Progenitor cell of endocrine pancreas (in vitro differentiated cells): ENCODE measurements around the gene GFRA4. TPM values are rescaled to one million over a fixed set of nuclear protein-coding genes. Genes with fewer than 3 reads are reported as not detected.

Experiments used
- DNase-seq: peaks from one replicate; pipeline ENCODE4 v3.0.0; 2021; ENCODE audit warnings: low spot score; ENCODE audit not compliant: unreplicated experiment
- H3K27ac Mint-ChIP-seq: 2 replicates; pipeline ENCODE4 v1.8.0; 2021; ENCODE audit warnings: mild to moderate bottlenecking, moderate library complexity, mixed read lengths
- H3K27me3 Mint-ChIP-seq: 2 replicates; pipeline ENCODE4 v1.8.0; 2021; ENCODE audit warnings: mixed read lengths
- H3K36me3 Mint-ChIP-seq: 2 replicates; pipeline ENCODE4 v1.8.0; 2022; ENCODE audit warnings: mixed read lengths; ENCODE audit not compliant: insufficient read depth
- H3K4me1 Mint-ChIP-seq: 2 replicates; pipeline ENCODE4 v1.8.0; 2021; ENCODE audit warnings: low read depth, mixed read lengths
- H3K4me3 Mint-ChIP-seq: 2 replicates; pipeline ENCODE4 v1.8.0; 2021; ENCODE audit warnings: low read depth, mild to moderate bottlenecking, moderate library complexity, mixed read lengths
- H3K9me3 Mint-ChIP-seq: 2 replicates; pipeline ENCODE4 v1.8.0; 2021; ENCODE audit warnings: low read depth, mixed read lengths
- total RNA-seq: library from RNA; stranded (reverse); gene quantifications from 2 replicates; pipeline ENCODE4 v1.2.1, GENCODE V29; 2021
- TF ChIP-seq, protein P1 (sequence below): fragments of 200-600 bp; sonication (generic); IDR thresholded peaks from one replicate; pipeline ENCODE4 v1.5.0; 2021; ENCODE audit warnings: antibody characterized with exemption, mild to moderate bottlenecking; ENCODE audit not compliant: unreplicated experiment

Gene GFRA4
- total RNA-seq, 1 donor from 2014 or later = not detected

DNA sequence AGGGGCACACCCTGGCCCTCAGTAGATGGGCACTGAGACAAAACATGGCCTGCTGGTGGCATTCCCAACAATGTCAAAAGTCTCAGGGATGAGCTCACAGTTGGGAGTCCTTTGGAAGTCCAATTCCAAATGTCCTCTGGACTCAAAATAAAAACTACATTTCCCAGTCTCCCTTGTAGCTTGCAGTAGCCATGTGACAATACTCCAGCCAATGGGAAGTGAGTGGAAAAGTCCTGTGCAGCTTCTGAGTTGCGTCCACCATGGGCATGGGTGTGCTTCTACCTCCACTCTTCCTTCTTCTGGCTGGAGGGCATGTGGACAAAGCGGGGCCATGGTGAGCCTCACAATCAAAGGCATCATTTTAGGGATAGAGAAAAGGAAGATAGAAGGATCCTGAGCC is 24.5 kb upstream of the GFRA4 start:
- H3K4me1 Mint-ChIP-seq = no peaks in the 10 kb centered on the region
- no peaks in the 10 kb centered on the region for H3K9me3 Mint-ChIP-seq
- no peaks in the 10 kb centered on the region for H3K36me3 Mint-ChIP-seq
- H3K27me3 Mint-ChIP-seq = peaks cover 51% of the 10 kb centered on the region
- H3K27ac Mint-ChIP-seq = no peak overlapping the region
- no peak for DNase-seq
- no peak overlapping the region for H3K4me3 Mint-ChIP-seq
- TF ChIP-seq, protein P1, sequence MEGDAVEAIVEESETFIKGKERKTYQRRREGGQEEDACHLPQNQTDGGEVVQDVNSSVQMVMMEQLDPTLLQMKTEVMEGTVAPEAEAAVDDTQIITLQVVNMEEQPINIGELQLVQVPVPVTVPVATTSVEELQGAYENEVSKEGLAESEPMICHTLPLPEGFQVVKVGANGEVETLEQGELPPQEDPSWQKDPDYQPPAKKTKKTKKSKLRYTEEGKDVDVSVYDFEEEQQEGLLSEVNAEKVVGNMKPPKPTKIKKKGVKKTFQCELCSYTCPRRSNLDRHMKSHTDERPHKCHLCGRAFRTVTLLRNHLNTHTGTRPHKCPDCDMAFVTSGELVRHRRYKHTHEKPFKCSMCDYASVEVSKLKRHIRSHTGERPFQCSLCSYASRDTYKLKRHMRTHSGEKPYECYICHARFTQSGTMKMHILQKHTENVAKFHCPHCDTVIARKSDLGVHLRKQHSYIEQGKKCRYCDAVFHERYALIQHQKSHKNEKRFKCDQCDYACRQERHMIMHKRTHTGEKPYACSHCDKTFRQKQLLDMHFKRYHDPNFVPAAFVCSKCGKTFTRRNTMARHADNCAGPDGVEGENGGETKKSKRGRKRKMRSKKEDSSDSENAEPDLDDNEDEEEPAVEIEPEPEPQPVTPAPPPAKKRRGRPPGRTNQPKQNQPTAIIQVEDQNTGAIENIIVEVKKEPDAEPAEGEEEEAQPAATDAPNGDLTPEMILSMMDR = no peak

DNA sequence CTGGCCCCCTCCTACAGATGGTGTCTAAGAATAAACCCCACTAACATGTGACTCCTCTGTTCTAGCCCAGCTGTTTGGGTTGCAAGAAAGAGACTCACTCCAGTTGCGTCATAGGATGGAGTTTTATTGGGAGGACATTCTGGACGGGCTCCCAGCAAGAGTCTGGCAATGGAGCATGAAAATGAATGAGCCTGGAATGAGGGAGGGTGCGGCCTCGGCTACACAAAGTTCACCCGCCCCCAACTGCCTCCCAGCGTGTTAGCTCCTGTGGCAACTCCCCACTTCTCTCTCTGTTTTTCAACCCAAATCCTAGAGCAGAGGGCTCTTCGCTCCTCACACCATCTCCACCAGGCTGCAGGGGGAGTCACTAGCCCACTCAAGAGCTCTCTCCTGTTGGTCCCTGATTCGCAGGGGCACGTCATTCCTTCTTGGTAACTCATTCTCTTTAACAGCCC is 23.7 kb upstream of the GFRA4 start:
- Mint-ChIP-seq H3K4me1 (no peaks in the 10 kb centered on the region), H3K9me3 (no peaks in the 10 kb centered on the region), H3K4me3 (no peak overlapping the region), H3K27ac (no peak overlapping the region), H3K36me3 (no peaks in the 10 kb centered on the region), H3K27me3 (peaks cover 55% of the 10 kb centered on the region)
- TF ChIP-seq, protein P1 = no peak
- no peak for DNase-seq

DNA sequence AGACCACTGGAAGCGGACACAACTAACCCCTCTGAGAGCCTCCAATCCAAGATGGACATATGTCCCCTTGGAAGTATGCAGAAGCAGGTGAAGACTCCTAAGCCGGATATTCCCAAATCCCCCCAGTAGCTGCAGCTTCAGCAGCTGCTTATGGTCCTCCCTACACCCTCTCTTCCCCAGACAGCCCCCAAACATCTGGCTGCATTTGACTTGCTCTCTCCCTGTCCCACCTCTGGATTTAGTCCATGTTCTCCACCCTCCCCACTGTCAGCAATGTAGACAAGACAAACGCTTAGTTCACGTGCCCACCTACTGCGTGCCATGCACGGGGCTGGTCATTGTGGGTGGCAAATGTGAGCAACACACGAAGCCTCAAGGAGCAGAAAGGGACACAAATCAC is 23.2 kb upstream of the GFRA4 start:
- no peaks in the 10 kb centered on the region for H3K36me3 Mint-ChIP-seq

DNA sequence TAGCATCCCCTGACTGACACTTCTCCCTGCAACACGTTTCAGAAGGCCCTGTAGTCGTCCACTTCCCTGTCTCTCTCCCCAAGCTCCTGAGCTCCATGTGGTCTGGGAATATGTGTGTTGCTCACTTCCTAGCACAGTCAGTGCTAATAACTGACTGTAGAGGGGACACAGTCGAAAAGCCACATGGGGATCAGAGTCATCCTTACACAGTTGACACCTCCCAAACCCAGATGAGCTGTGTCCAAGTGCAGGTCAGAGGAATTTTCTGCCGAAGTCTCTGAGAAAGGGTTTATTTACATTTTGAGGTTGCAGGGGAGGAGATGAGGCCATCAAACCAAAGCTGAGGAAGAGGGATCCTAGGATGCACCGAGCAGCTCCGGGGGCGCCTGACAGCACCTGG is 22.1 kb upstream of the GFRA4 start:
- Mint-ChIP-seq H3K27ac (no peak overlapping the region), H3K9me3 (no peaks in the 10 kb centered on the region), H3K27me3 (peaks cover 65% of the 10 kb centered on the region), H3K36me3 (no peaks in the 10 kb centered on the region), H3K4me1 (peaks cover 4% of the 10 kb centered on the region), H3K4me3 (no peak overlapping the region)
- DNase-seq = no peak
- TF ChIP-seq, protein P1 = no peak

More for the DNA sequence above, 23.2 kb upstream of the GFRA4 start:
- no peaks in the 10 kb centered on the region for H3K4me1 Mint-ChIP-seq
- DNase-seq = no peak
- H3K27me3 Mint-ChIP-seq = peaks cover 56% of the 10 kb centered on the region
- no peak overlapping the region for H3K27ac Mint-ChIP-seq
- H3K9me3 Mint-ChIP-seq = no peaks in the 10 kb centered on the region
- TF ChIP-seq, protein P1 = no peak
- no peak overlapping the region for H3K4me3 Mint-ChIP-seq

DNA sequence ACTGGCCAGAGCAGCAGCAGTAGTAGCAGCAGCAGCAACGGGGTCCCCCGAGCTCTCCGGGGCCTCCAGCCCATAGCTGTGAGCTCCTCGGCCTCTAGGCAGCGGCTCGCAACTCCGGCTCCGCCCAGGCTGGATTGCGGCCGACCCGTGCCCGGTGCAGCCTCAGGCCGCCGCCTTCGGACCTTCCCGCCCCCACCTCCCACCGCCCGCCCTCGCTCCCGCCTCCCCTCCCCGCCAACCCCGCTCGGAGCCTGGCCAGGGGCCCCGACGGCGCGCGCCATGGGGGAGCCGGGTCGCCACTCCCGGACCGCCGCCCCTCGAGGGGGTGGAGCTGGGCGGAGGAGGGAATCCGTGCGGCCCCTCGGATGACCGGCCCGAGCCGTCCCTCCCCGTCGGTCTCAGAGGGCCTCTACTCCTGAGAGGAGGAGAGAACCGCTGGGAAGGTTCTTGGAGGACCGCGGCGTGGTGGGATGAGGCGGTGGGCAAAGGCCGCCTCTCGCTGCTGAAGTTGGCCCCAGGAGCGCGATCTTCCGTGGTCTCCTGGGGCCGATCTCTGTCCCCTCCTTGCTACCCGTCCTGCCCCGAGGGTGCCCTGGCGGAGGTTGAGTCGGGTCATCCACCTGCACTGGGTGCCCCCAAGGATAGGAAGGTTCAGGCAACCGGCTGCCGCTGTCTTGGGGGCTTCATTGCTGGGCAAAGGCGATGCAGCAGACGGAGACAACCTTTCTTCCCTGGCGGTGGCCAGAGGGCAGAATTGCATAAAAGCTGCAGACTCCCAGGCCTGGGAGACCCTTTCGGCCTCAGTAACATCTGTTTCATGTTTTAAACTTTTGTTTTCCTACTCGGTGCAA is 19.0 kb upstream of the GFRA4 start, which contains the start of gene ADAM33:
TSS of gene ADAM33 (minus strand) at position 80 of the 851 bp plus-strand sequence. CDS start at position 74, 6 bp downstream.
- no peak for DNase-seq
- H3K4me1 Mint-ChIP-seq = peaks cover 4% of the 10 kb centered on the region
- H3K27ac Mint-ChIP-seq = no peak within 1 kb of the TSS
- peaks cover 76% of the 10 kb centered on the region for H3K27me3 Mint-ChIP-seq
- H3K36me3 Mint-ChIP-seq = no peaks in the 10 kb centered on the region
- TF ChIP-seq, protein P1 = no peak
- peak within 1 kb of the TSS; percentile 37 for H3K4me3 Mint-ChIP-seq
- H3K9me3 Mint-ChIP-seq = no peaks in the 10 kb centered on the region
